ENCODE data around the gene SYT17.

DNA sequence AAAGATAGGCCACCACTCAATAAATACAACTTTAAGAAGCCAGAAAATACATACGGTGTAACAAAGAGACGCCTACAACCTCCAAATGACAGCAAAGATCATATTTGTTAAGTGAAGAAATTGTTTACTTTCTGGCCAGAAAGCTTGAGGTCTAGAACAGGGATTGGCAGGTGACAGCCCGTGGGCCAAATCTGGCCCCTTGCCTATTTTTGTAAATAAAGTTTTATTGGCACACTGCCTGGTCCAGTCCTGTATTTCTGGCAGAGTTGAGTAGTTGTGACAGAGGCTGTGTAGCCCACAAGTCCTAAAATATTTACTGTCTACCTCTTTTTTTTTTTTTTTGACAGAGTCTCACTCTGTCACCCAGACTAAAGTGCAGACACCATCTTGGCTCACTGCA, 114.1 kb downstream of the SYT17 start:
- TF ChIP-seq EZH2 (IDR thresholded peaks at IDR 0.05) (no peak), POLR2AphosphoS5 (IDR thresholded peaks at IDR 0.05; ENCODE audit: borderline replicate concordance, low read depth, low read length) (no peak)

Data from SK-N-MC (cell line).